ENCODE results near the gene SARDH. TPM values are rescaled to one million over a fixed set of nuclear protein-coding genes. Genes with fewer than 3 reads are reported as not detected.

Gene SARDH
- total and polyA plus RNA-seq, 2 of the 13 experiments (the other 11 are each of a cell fraction or from before 2014, with no cell fraction given) = 11.6 to 34.9 TPM

DNA sequence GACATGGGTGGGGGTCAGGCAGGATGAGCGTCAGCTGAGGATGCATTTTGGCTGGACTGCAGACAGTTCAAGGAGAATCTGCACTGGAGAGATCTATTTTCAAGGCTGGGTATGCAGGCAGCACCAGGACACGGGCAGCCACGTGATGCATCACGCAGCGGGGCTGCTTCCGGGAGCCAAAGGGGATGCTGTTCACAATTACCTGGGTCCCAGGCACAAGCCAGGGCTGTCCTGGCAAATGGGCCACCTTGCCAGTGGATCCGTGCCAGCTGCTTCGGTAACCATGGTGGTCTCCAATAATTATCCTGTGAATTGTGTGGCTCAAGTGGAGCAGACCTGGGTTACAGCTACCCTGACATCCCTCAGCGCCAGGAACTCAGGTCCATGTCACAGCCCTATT is 84.5 kb downstream of the SARDH start:
- WGBS (ENCODE audit: low lambda C conversion rate) = 30% methylated on average over 3 of the region's 9 CpGs
- no peaks in the 10 kb centered on the region for H3K9me3 ChIP-seq (ENCODE audit: low read length)
- H3K9ac ChIP-seq (ENCODE audit: insufficient read depth, low read depth, low read length) = no peak overlapping the region
- TF ChIP-seq, protein P1, sequence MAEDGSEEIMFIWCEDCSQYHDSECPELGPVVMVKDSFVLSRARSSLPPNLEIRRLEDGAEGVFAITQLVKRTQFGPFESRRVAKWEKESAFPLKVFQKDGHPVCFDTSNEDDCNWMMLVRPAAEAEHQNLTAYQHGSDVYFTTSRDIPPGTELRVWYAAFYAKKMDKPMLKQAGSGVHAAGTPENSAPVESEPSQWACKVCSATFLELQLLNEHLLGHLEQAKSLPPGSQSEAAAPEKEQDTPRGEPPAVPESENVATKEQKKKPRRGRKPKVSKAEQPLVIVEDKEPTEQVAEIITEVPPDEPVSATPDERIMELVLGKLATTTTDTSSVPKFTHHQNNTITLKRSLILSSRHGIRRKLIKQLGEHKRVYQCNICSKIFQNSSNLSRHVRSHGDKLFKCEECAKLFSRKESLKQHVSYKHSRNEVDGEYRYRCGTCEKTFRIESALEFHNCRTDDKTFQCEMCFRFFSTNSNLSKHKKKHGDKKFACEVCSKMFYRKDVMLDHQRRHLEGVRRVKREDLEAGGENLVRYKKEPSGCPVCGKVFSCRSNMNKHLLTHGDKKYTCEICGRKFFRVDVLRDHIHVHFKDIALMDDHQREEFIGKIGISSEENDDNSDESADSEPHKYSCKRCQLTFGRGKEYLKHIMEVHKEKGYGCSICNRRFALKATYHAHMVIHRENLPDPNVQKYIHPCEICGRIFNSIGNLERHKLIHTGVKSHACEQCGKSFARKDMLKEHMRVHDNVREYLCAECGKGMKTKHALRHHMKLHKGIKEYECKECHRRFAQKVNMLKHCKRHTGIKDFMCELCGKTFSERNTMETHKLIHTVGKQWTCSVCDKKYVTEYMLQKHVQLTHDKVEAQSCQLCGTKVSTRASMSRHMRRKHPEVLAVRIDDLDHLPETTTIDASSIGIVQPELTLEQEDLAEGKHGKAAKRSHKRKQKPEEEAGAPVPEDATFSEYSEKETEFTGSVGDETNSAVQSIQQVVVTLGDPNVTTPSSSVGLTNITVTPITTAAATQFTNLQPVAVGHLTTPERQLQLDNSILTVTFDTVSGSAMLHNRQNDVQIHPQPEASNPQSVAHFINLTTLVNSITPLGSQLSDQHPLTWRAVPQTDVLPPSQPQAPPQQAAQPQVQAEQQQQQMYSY (CRISPR knock-in tag; IDR thresholded peaks at IDR 0.05) = no peak
- TF ChIP-seq MTF2 (CRISPR knock-in tag; IDR thresholded peaks at IDR 0.05; ENCODE audit: borderline replicate concordance) (no peak), SATB2 (CRISPR knock-in tag; IDR thresholded peaks at IDR 0.05) (no peak), SRSF1 (optimal IDR thresholded peaks at IDR 0.05; ENCODE audit: low read depth, low read length) (no peak), ZFAT (CRISPR knock-in tag; conservative IDR thresholded peaks at IDR 0.05) (no peak), ZNF20 (CRISPR knock-in tag; IDR thresholded peaks at IDR 0.05) (no peak)
- TF ChIP-seq, protein P2, sequence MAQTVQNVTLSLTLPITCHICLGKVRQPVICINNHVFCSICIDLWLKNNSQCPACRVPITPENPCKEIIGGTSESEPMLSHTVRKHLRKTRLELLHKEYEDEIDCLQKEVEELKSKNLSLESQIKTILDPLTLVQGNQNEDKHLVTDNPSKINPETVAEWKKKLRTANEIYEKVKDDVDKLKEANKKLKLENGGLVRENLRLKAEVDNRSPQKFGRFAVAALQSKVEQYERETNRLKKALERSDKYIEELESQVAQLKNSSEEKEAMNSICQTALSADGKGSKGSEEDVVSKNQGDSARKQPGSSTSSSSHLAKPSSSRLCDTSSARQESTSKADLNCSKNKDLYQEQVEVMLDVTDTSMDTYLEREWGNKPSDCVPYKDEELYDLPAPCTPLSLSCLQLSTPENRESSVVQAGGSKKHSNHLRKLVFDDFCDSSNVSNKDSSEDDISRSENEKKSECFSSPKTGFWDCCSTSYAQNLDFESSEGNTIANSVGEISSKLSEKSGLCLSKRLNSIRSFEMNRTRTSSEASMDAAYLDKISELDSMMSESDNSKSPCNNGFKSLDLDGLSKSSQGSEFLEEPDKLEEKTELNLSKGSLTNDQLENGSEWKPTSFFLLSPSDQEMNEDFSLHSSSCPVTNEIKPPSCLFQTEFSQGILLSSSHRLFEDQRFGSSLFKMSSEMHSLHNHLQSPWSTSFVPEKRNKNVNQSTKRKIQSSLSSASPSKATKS (CRISPR knock-in tag; IDR thresholded peaks at IDR 0.05) = no peak
- H3K27ac ChIP-seq (ENCODE audit: extremely low read length, insufficient read depth, low read length) = no peak overlapping the region
- ChIA-PET POLR2A (interaction anchor here (0.9 kb wide), 1 partner anchor 61 kb away, joined by 4 read pairs; no protein-coding TSS in a partner anchor), CTCF (ENCODE audit: low intra/inter-chr PET ratio, low total read pairs) (no interaction called here)
- no peak for ATAC-seq
- no peak overlapping the region for H3K4me3 ChIP-seq (replicated peaks in 1 of 3; ENCODE audit: insufficient read depth in 1 of 3, low read depth in 2 of 3, low read length in 3 of 3)
- no peak for DNase-seq (ENCODE audit: low spot score)
- no TSS peak for BruUV-seq (replicated peaks)
- FAIRE-seq = no peak
- no peak overlapping the region for H3K4me2 ChIP-seq (ENCODE audit: low read depth, low read length)
- H2AFZ ChIP-seq (ENCODE audit: low read length) = no peak overlapping the region
- peaks cover 32% of the 10 kb centered on the region for H3K4me1 ChIP-seq (ENCODE audit: insufficient read depth, low read length)
- H3K36me3 ChIP-seq (replicated peaks in 1 of 2; ENCODE audit: control insufficient read depth in 1 of 2, insufficient read depth in 2 of 2, low read length in 2 of 2) = no peaks in the 10 kb centered on the region
- peaks cover 9 to 43% of the 10 kb centered on the region in 2 experiments; a peak in 4 of 5 replicates for H3K27me3 ChIP-seq (ENCODE audit: control insufficient read depth in 1 of 2, insufficient read depth in 2 of 2, low read length in 2 of 2)
- in situ Hi-C loops (cut with HindIII; ENCODE audit: extremely low pct_ligation_motif_present, low pct_unique_long_range_greater_than_20kb) = no loop called here
- intact Hi-C loops (cut with micrococcal nuclease; ENCODE audit: unreplicated experiment) = no loop called here
- H4K20me1 ChIP-seq (ENCODE audit: insufficient read depth, low read length) = no peaks in the 10 kb centered on the region
- no peaks in the 10 kb centered on the region for H3K79me2 ChIP-seq (ENCODE audit: insufficient read depth, low read length)
